COLO829 (cell line): ENCODE measurements around the gene SLC50A1.
A peak's percentile ranks its signal among the peaks of the same experiment; 100 is the strongest.

Source experiments
- DNase-seq: peaks from one replicate; pipeline ENCODE4 v3.0.0; 2012; ENCODE audit warnings: low spot score

The SLC50A1 gene

DNA sequence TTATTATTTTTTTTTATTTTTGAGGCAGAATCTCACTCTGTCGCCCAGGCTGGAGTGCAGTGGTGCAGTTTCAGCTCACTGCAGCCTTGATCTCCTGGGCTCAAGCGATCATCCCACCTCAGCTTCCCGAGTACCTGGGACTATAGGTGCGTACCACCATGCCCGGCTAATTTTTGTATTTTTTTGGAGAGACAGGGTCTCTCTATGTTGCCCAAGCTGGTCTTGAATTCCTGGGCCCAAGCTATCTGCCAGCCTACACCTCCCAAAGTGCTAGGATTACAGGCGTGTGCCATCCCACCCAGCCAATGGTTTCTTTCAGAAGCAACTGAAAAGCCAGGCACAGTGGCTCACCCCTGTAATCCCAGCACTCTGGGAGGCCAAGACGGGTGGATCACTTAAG lies 35.2 kb downstream of the SLC50A1 start:
- no peak for DNase-seq

DNA sequence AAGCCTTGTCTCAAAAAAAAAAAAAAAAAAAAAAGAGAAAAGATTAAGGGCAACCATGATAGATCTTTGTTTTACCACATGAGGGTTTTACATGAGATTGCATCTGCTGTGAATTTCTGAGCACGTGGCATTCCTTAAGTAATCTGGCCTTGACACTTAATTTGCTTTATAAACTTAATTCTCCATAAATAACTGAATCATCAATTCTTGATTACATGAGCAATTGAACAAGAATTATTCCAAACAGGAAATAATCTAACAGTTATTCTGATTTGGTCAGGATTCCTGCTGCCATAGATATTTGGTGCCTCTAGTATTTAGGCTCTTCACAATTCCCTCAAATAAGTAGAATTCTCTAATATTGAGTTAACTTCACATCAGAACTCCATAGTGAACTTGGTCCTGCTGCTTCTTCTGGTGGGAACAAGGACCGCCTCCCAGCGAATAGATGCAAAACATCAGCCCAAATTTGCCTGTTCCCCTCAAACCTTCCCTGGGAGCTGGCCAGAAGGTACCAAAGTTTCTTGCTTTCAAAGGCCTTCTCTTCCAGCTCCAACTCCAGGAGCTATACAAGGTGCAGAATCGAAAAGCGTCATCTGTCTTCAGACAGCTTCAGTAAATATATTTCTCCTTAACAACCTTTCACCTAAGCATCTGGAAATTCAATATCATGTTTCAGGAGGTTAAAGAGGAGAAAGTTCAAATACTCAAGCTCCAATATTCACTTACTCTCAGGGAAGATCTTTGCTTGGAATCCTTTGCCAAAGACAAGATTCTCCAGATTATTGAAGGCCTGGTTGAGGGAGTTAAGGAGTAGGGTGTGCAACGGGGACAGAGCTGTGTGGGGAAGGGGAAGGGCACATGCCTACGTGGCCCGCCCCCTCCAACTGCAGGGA lies 36.4 kb downstream of the SLC50A1 start:
- DNase-seq: no peak

DNA sequence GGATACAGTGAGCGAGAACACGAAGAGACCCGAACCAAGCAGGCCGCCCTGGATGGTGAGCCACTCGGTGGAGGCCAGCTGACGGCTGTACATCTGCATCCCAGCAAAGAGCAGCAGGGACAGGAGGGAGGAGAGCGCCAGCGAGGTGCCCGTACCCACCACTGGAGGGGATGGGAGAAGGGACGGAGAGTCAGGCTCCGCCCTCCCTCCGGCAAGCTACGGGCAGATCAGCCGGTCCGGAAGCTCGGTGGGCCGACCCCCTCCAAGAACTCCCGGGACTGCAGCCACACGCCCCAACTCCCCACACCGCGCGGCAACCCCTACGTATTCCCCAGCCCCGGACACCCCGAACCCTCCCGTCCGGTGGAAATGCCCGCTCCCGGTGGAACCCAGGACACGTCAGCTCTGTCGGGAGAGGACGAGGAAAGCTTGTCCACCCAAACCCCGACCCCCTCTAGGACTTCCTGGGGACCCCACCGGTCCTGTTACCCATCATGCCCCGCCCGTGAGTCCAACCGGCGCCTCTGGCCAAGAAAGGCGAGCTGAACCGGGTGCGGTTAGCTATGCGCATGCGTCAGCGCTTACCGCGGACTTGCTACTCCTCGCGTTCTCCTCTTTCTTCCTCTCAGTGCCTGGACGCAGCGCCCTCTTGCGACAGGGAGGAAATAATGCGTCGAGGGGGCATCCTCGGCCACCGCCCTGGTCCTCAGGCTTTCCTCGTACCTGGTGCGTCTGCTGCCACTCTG lies 37.3 kb downstream of the SLC50A1 start, which contains the start of gene KRTCAP2:
TSS of gene KRTCAP2 (minus strand) at position 573 of the 746 bp plus-strand sequence. CDS start at position 493, 80 bp downstream.
- peak; percentile 100 for DNase-seq

DNA sequence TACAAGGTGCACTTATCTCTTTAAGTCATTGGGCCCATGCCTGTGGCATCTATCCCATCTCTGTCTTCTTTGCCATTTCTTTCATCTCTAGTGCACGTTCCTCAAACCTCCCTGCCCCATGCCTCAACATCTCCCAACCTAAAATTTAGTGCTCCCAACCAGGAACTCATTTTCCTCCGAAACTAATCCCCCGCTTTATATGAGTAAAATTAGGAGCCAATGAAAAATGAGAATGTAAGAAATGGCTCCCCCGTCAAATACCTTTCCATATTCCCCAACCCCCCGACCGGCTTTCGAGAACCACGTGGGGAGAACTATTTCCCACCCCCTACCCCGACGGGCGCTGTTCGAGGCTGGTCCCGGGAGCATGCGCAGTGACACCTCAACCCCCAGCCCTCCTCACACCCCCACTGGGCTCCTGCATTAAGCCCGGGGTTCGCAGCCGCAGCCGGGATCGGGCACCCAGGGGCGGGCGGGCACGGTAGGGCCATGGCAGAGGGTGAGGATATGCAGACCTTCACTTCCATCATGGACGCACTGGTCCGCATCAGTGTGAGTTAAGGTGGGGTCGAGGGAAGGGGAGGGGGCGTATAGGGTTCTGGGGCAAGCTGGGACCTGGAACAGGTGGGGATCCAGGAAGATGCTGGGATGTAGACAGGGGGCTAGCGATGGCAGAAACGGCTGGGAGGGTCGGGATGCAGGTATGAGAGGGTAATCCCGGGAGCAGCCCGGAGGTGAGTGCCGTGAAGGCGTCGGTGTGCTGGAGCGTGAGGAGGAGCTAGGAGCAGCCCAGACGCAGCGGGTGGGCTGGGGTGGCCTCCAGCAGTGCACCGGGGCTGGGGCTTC lies 38.0 kb downstream of the SLC50A1 start, which contains the start of gene TRIM46:
TSS of gene TRIM46 (plus strand) at position 372 of the 846 bp plus-strand sequence. CDS start at position 490, 118 bp downstream.
- DNase-seq: peak; percentile 72

DNA sequence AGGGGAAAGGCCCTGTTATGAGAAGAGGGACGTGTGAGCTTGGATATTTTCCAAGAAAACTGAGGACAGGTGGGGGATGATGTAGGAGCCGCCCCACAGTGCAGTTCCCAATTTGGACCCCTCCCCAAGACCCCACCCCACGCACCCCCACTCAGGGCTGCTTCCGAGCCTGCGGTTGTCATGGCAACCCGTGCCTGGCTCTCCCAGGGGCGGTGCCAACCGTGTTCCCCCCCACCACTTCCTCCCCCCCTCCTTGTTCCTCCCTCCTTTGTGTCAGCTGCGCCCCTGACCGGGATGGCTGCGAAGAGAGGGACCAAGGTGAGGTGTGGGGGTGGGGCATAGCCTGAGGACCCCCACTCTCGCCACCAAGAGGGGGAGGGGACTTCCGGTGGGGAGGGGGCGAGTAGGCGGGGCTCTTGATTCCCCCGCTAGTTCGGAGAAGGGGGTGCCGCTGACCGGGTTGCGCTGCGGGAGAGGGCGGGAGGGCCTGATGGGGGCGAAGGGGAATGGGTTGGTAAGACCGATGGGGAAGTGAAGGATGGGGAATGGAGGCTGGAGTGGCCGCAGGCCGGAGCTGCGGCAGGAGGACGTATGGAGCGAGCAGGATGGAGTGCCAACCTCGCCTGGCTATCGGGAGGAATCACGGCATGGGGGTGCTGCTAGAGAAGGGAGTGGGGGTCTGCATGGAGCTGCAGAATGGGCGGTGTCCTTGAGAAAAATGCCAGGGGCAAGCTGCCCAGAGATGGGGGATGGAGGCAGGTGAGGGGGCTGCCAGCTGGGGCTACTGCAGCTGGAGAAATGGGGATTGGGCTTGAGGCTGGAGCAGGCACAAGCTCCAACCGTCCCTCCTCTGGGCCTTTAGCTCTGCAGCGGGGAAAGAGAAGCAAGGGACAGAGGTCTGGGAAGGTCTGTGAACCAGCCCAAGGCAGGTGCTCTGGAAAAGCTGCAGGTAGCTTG lies 39.0 kb downstream of the SLC50A1 start:
- DNase-seq: no peak

DNA sequence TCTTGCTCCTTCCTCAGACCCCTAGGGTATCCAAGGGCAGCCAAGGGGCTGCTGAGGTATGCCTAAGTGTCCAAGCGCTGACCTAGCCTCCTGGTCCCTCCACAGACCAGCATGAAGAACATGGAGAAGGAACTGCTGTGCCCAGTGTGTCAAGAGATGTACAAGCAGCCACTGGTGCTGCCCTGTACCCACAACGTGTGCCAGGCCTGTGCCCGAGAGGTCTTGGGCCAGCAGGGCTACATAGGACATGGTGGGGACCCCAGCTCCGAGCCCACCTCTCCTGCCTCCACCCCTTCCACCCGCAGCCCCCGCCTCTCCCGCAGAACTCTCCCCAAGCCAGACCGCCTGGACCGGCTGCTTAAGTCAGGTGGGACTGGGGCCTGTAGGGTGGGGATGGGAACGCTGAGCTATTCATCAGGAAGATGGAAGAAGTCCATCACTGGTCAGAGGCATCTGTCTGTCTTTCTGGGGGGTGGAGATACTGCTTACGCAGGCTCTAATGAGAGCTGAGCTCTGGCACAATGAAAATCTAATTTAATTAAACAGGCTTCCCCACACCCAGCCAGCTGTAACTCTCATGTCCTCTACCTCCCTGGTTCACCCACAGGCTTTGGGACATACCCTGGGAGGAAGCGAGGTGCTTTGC lies 39.8 kb downstream of the SLC50A1 start:
- no peak for DNase-seq

DNA sequence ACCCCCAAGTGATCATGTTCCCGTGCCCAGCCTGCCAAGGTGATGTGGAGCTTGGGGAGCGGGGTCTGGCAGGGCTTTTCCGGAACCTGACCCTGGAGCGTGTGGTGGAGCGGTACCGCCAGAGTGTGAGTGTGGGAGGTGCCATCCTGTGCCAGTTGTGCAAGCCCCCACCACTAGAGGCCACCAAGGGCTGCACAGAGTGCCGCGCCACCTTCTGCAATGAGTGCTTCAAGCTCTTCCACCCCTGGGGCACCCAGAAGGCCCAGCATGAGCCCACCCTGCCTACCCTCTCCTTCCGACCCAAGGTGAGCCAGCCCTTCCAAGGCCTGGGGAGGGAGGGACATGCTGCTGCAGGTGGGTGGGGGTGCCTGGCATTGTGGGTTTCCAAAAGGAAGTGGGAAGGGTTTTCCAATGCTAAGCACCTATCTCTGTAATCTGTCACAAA lies 40.3 kb downstream of the SLC50A1 start:
- DNase-seq: no peak

DNA sequence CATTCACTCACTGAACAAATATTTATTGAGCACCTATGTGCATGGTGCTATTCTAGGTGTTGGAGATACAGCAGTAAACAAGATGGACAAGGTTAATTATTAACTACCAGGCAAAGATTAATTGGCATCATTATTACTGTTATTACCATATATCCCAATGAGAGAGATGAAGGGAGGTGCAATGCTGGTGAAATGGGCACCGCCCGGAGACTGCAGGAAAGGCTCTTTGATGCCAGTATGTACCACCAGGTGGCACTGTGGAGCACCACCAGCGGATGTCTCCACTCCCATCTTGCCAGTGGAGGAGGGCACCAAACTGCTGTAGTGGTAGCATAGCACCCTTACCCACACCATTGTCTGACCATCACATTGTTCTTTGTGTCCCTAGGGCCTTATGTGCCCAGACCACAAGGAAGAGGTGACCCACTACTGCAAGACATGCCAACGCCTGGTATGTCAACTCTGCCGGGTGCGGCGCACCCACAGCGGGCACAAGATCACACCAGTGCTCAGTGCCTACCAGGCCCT lies 41.0 kb downstream of the SLC50A1 start:
- DNase-seq: peak; percentile 98

DNA sequence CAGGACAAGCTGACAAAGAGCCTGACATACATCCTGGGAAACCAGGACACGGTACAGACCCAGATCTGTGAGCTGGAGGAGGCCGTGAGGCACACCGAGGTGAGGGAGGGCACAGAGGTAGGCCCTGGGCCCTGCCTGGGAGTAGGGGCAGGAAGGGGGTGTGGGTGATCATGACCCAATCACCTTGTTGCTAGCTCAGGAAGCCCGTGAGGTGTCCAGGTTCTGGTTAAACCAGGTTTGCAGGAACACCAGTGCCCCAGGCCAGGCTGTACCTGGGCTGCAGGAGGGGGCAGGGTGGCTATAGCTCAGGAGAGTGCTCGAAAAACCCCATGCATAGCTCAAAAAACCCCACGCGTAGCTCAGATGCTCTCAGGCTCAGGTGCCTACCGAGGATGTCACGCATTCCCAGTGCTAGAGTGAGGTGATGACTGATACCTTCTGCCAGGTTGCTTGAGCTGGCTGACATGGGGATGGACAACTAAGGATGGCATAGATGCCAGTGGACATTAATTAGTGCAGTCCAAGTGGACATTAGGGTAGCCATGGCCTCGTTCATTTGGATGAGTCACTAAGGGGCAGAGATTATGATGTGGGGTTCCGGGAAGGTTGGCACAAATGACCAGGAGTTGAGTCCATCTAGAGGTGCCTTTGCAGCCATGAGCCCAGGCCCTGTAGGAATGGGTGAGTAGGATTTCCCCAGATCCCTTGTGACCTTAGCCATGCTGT lies 41.7 kb downstream of the SLC50A1 start:
- no peak for DNase-seq

DNA sequence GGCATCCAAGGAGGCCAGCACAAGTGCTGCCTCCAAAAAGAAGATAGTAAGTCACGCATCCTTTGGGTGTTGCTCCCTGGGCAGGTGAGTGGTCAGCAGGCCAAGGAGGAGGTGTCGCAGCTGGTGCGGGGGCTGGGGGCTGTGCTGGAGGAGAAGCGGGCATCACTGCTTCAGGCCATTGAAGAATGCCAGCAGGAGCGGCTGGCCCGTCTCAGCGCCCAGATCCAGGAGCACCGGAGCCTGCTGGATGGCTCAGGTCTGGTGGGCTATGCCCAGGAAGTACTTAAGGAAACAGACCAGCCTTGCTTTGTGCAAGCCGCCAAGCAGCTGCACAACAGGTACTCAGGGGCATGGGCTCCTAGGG lies 42.2 kb downstream of the SLC50A1 start:
- DNase-seq: no peak

DNA sequence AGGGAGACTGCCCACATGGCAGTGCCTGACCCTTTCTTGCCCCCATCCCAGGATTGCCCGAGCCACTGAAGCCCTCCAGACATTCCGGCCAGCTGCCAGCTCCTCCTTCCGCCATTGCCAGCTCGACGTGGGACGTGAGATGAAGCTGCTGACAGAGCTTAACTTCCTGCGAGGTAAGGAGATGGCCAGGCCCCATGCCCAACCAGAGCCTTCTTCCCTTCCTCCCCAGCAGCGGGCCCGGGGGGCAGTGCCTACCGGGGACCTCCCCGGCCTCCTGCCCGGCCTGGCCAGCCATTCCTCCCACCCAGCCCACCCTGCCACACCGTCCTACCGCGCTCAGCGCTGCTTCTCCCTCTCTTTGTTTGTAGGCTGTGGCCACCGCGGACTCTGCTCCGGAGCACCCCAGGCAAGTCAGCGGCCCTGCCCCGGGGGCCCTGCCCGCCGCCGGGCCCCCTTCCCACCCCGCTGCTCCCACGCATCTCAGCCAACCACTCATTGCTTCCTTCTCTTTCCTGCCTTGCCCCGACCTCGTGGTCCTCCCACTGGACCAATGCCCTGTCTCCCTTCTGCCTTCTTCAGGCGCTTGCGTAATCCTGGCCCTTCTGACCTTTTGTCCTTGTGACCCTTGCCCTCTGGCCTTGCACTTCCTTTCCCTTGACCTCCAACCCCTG lies 42.9 kb downstream of the SLC50A1 start:
- no peak for DNase-seq

DNA sequence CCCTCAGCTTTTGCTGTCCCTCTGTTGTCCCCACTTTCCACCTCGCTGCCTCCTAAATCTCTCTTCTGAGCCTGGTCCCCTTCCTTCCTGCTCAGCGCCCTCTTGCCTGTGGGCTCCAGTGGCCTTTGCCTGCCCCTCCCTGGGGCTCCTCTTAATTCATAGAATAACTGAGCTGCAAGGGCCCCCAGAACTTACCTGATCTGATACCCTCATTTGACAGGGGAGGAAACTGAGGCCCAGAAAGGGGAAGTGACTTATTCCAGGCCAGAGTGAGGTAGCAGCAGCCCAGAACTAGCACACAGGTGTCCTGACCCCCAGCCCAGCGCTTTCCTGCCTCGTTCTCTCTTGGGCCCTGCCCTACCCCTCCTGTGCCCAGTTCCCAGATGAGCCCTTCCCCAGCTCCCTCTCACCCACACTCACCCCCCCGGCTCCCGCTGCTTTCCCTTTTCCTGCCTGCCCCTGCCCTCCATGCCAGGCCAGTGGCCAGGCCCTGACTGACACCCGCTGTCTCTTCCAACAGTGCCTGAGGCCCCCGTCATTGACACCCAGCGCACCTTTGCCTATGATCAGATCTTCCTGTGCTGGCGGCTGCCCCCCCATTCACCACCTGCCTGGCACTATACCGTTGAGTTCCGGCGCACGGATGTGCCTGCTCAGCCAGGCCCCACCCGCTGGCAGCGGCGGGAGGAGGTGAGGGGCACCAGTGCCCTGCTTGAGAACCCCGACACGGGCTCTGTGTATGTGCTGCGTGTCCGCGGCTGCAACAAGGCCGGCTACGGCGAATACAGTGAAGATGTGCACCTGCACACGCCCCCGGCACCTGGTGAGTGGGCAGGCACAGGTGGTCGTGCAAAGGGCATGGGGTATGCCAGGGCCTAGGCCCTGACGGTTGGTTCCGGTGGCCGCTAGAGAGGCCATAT lies 43.7 kb downstream of the SLC50A1 start:
- DNase-seq: no peak

DNA sequence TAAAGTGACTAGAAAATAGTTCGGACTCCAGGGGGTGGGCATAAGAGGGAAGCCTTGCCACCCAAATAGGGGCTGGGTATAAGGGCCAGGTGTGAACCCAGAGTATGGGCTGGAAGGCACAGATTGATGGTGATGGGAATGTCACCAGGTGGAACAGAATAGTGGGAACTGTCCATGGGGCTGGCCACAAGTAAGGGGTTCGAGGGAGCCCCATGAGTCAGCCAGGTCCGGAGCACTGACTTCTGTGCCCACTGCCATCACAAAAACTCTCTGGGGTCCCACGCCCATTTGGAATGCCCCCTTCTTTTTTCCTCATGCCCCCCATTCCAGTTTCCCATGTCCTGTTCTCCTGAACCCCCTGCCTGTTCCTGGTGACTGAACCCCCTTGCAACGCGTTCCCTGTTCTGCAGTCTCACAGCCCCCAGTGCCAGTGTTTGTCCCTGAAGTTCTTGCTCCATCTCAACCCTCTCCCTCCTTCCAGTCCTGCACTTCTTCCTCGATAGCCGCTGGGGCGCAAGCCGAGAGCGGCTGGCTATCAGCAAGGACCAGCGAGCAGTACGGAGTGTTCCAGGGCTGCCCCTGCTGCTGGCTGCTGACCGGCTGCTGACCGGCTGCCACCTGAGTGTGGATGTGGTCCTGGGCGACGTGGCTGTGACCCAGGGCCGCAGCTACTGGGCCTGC lies 45.9 kb downstream of the SLC50A1 start:
- no peak for DNase-seq

DNA sequence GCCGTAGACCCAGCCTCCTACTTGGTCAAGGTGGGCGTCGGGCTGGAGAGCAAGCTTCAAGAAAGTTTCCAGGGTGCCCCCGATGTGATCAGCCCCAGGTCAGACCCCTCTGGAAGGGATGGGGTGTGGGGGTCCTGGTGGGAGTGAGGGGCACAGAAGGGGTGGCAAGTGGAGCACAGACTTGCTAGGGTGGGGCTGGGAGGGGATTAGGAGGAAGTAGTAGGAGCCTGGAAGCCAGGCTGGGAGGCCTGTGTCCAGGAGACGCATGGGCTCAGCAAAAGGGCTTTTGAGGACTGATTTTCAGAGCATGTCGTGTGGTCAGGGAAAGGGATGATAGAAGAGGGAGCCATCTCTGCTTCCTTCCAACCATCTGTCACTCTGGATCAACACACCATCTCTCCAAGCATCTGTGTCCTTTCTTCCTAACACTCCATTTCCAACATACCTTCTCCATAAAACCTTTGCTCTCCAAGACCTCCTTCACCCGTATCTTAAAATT lies 46.4 kb downstream of the SLC50A1 start:
- DNase-seq: no peak

DNA sequence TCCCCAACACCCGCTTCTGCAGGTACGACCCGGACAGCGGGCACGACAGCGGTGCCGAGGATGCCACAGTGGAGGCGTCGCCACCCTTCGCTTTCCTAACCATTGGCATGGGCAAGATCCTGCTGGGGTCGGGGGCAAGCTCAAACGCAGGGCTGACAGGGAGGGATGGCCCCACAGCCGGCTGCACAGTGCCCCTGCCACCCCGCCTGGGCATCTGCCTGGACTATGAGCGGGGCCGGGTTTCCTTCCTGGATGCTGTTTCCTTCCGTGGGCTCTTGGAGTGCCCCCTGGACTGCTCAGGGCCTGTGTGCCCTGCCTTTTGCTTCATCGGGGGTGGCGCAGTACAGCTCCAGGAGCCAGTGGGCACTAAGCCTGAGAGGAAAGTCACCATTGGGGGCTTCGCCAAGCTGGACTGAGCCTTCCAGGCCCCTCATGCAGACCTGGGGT lies 48.1 kb downstream of the SLC50A1 start:
- no peak for DNase-seq

DNA sequence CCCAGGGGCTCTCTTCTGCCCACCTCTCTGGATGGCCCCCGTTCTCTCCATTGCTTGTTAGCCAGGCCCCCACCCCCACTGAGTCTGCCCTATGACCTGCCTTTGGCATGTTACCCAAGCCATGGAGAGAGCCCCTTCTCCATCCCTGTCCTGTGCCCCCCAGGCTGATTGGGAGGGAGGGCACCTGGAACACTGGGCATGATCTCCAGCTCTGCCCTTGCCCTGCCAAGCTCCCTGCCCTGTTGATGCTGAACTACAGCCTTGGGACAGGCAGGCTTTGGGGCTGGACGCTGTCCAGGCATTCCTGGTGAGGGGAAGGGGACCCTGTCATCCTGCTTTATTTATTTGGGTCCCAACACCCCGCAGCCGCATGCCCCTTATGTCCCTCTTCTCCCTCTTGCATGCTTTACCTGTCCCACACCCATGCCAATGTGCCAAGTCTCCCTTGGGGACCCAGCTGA lies 48.7 kb downstream of the SLC50A1 start:
- no peak for DNase-seq
